ENCODE data around the gene DPP6. TPM values are rescaled to one million over a fixed set of nuclear protein-coding genes. Genes with fewer than 3 reads are reported as not detected.

The DPP6 gene
- total and polyA plus RNA-seq, 9 of the 15 experiments (the other 6 are each of a cell fraction or from before 2014, with no cell fraction given): not detected

DNA sequence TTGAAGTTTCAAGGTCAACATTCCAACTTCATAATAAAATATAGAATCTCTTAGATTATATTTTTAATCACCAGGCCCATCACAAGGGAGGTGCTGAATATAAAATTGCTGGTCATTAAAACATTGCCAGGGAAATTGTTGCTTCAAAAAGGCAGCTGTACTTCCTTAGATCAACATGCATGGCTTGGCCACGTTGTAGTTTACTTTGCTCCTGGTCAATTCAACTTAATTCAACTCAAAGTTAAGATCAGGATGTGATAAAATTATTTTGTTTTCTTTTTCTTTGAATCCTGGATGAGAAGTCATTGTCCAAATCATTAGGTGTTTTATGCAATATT is 633.3 kb downstream of the DPP6 start:
- ChIA-PET CTCF (ENCODE audit: low intra/inter-chr PET ratio) (no interaction called here), POLR2A (interaction anchor here (1.2 kb wide), 1 partner anchor 8 kb away, joined by 3 read pairs; no protein-coding TSS in a partner anchor)
- Histone ChIP-seq H3K4me2 (ENCODE audit: insufficient read depth, low read length) (no peak overlapping the region), H3K9ac (ENCODE audit: insufficient read depth in 1 of 2, low read depth in 2 of 2, low read length in 2 of 2) (no peak overlapping the region), H3K27ac (ENCODE audit: extremely low read depth, low read depth, low read length) (no peak overlapping the region), H3K4me3 (no peak overlapping the region), H2AFZ (ENCODE audit: low read depth, low read length) (peak overlapping the region; percentile 24), H3K36me3 (ENCODE audit: control insufficient read depth, insufficient read depth, low read length) (no peaks in the 10 kb centered on the region), H3K4me1 (replicated peaks in 1 of 2; ENCODE audit: control insufficient read depth in 2 of 2, insufficient read depth in 2 of 2, low read length in 2 of 2) (peaks cover 0 to 33% of the 10 kb centered on the region in 2 experiments; a peak in 4 of 5 replicates), H3K9me1 (ENCODE audit: control insufficient read depth, insufficient read depth, low read length) (no peaks in the 10 kb centered on the region), H4K20me1 (replicated peaks; ENCODE audit: control insufficient read depth, insufficient read depth, low read length) (no peaks in the 10 kb centered on the region), H3K27me3 (ENCODE audit: control insufficient read depth in 2 of 2, insufficient read depth in 2 of 2, low read length in 2 of 2) (no peaks in the 10 kb centered on the region), H3K9me3 (replicated peaks; ENCODE audit: control insufficient read depth, insufficient read depth, low read depth, low read length) (no peaks in the 10 kb centered on the region), H3K79me2 (ENCODE audit: control insufficient read depth, insufficient read depth, low read length) (peaks cover 8% of the 10 kb centered on the region; the same call in 2 of the 3 replicates)
- DNase-seq (ENCODE audit: extremely low read depth in 1 of 4, low spot score in 3 of 4) (no peak), ATAC-seq (no peak), FAIRE-seq (no peak)
- WGBS (ENCODE audit: insufficient coverage, low coverage, missing lambda C conversion rate): 8% methylated on average over 1 of the region's 1 CpG
- intact Hi-C loops (cut with micrococcal nuclease): no loop called here
- in situ Hi-C loops (cut with MboI): no loop called here
- no peak for TF ChIP-seq ESRRB (CRISPR knock-in tag; IDR thresholded peaks at IDR 0.05; ENCODE audit: borderline replicate concordance)
- 0 out of 2 replicates have a peak, but pooled peaks have one; percentile 6 for TF ChIP-seq MECOM (CRISPR knock-in tag; IDR thresholded peaks at IDR 0.05)
- TF ChIP-seq ZC3H4 (CRISPR knock-in tag; IDR thresholded peaks at IDR 0.05; ENCODE audit: borderline replicate concordance): no peak
- no TSS peak for BruUV-seq (replicated peaks)

DNA sequence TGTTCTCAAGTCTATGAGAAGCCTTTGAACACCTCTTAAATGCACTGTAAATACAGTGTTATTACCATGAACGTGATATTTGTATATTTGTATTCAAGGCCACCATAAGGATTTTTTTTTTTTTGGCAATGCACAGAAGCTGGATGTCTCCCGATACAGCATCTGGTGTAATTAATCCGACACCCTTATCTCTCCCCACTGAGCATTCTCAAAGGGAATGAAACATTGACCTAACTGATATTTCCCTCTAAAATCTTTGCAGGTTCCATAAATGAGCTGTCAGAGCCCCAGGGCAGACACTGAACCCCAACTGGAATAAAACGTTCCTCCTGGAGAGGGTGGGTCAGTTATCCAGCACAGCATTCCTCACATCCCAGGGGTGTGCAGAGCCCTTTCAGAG is 634.1 kb downstream of the DPP6 start:
- in situ Hi-C loops (cut with MboI): no loop called here
- no peak overlapping the region for H3K27ac ChIP-seq (ENCODE audit: extremely low read depth, low read depth, low read length)
- ChIA-PET CTCF (ENCODE audit: low intra/inter-chr PET ratio) (no interaction called here), POLR2A (interaction anchor here (1.2 kb wide), 1 partner anchor 8 kb away, joined by 3 read pairs; no protein-coding TSS in a partner anchor)
- H3K4me2 ChIP-seq (ENCODE audit: insufficient read depth, low read length): 0 out of 2 replicates have a peak overlapping the region, but pooled peaks have one; percentile 7
- no peaks in the 10 kb centered on the region for H3K27me3 ChIP-seq (ENCODE audit: control insufficient read depth in 2 of 2, insufficient read depth in 2 of 2, low read length in 2 of 2)
- H3K36me3 ChIP-seq (ENCODE audit: control insufficient read depth, insufficient read depth, low read length): no peaks in the 10 kb centered on the region
- ATAC-seq: no peak
- H3K9me1 ChIP-seq (ENCODE audit: control insufficient read depth, insufficient read depth, low read length): no peaks in the 10 kb centered on the region
- no peak overlapping the region for H3K4me3 ChIP-seq
- H3K4me1 ChIP-seq (replicated peaks in 1 of 2; ENCODE audit: control insufficient read depth in 2 of 2, insufficient read depth in 2 of 2, low read length in 2 of 2): peaks cover 0 to 36% of the 10 kb centered on the region in 2 experiments; a peak in 4 of 5 replicates
- FAIRE-seq: no peak
- no peaks in the 10 kb centered on the region for H4K20me1 ChIP-seq (replicated peaks; ENCODE audit: control insufficient read depth, insufficient read depth, low read length)
- intact Hi-C loops (cut with micrococcal nuclease): no loop called here
- WGBS (ENCODE audit: insufficient coverage, low coverage, missing lambda C conversion rate): 13% methylated on average over 4 of the region's 4 CpGs
- H3K79me2 ChIP-seq (ENCODE audit: control insufficient read depth, insufficient read depth, low read length): peaks cover under 1% of the 10 kb centered on the region; the same call in 2 of the 3 replicates
- no peak overlapping the region for H3K9ac ChIP-seq (ENCODE audit: insufficient read depth in 1 of 2, low read depth in 2 of 2, low read length in 2 of 2)
- no TSS peak for BruUV-seq (replicated peaks)
- H2AFZ ChIP-seq (ENCODE audit: low read depth, low read length): peak overlapping the region; percentile 24
- H3K9me3 ChIP-seq (replicated peaks; ENCODE audit: control insufficient read depth, insufficient read depth, low read depth, low read length): no peaks in the 10 kb centered on the region
- DNase-seq (ENCODE audit: extremely low read depth in 1 of 4, low spot score in 3 of 4): no peak
- no peak for TF ChIP-seq TOE1 (IDR thresholded peaks at IDR 0.05; ENCODE audit: borderline replicate concordance)
- no peak for TF ChIP-seq TOE1 (CRISPR knock-in tag; IDR thresholded peaks at IDR 0.05; ENCODE audit: borderline replicate concordance, low read depth)
- TF ChIP-seq, protein P1, sequence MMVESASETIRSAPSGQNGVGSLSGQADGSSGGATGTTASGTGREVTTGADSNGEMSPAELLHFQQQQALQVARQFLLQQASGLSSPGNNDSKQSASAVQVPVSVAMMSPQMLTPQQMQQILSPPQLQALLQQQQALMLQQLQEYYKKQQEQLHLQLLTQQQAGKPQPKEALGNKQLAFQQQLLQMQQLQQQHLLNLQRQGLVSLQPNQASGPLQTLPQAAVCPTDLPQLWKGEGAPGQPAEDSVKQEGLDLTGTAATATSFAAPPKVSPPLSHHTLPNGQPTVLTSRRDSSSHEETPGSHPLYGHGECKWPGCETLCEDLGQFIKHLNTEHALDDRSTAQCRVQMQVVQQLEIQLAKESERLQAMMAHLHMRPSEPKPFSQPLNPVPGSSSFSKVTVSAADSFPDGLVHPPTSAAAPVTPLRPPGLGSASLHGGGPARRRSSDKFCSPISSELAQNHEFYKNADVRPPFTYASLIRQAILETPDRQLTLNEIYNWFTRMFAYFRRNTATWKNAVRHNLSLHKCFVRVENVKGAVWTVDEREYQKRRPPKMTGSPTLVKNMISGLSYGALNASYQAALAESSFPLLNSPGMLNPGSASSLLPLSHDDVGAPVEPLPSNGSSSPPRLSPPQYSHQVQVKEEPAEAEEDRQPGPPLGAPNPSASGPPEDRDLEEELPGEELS (CRISPR knock-in tag; IDR thresholded peaks at IDR 0.05; ENCODE audit: borderline replicate concordance): no peak
- no peak for TF ChIP-seq SNRNP70 (optimal IDR thresholded peaks at IDR 0.05; ENCODE audit: low read depth, low read length)
- no peak for TF ChIP-seq DMBX1 (CRISPR knock-in tag; IDR thresholded peaks at IDR 0.05; ENCODE audit: borderline replicate concordance)
- TF ChIP-seq FOXK1 (CRISPR knock-in tag; IDR thresholded peaks at IDR 0.05; ENCODE audit: borderline replicate concordance): no peak
- no peak for TF ChIP-seq TCFL5 (CRISPR knock-in tag; conservative IDR thresholded peaks at IDR 0.05)
- no peak for TF ChIP-seq TFAP4 (CRISPR knock-in tag; IDR thresholded peaks at IDR 0.05; ENCODE audit: borderline replicate concordance)
- no peak for TF ChIP-seq TCF3 (CRISPR knock-in tag; IDR thresholded peaks at IDR 0.05)
- TF ChIP-seq HEY1 (CRISPR knock-in tag; IDR thresholded peaks at IDR 0.05; ENCODE audit: borderline replicate concordance): no peak
- no peak for TF ChIP-seq RHOXF2B (CRISPR knock-in tag; conservative IDR thresholded peaks at IDR 0.05)
